HAP-1 (cell line): Measurements from ENCODE around the gene CCT6B.

ENCODE experiments used
- DNase-seq, 2 experiments: peaks; one replicate each; pipeline ENCODE4 v3.0.0-alpha.2; 2016 to 2020; ENCODE audit warnings: low spot score in 2 of 2
- H3K27me3 ChIP-seq: fragments of 250-450 bp; sonication (Bioruptor Pico); 2 replicates; pipeline ENCODE4 v1.5.1; 2020; ENCODE audit warnings: low read depth, mild to moderate bottlenecking, moderate library complexity
- H3K36me3 ChIP-seq: fragments of 250-450 bp; sonication (Bioruptor Pico); replicated peaks from 2 replicates; pipeline ENCODE4 v1.5.1; 2020; ENCODE audit warnings: mild to moderate bottlenecking
- H3K4me1 ChIP-seq: fragments of 250-450 bp; sonication (Bioruptor Pico); 2 replicates; pipeline ENCODE4 v1.5.1; 2020; ENCODE audit warnings: mild to moderate bottlenecking
- H3K4me3 ChIP-seq: fragments of 250-450 bp; sonication (Bioruptor Pico); 2 replicates; pipeline ENCODE4 v1.5.1; 2020; ENCODE audit warnings: mild to moderate bottlenecking, moderate library complexity
- H3K9me3 ChIP-seq: fragments of 250-450 bp; sonication (Bioruptor Pico); 2 replicates; pipeline ENCODE4 v1.5.1; 2020; ENCODE audit warnings: mild to moderate bottlenecking, moderate library complexity
- in situ Hi-C: fragments of 300-500 bp; cut with MboI; formaldehyde crosslinking; loops from 3 replicates; pipeline ENCODE4 v1.14.3; 2020; ENCODE audit warnings: low sequenced_read_pairs, inconsistent platforms, mixed read lengths

The CCT6B gene

GRCh38 chr17:34892461-34893249, 68.6 kb downstream of the CCT6B start:
- DNase-seq, result peak in 1 of 2 experiments; percentile 29
- in situ Hi-C loops, result loop anchor here (10.0 kb wide), 1 partner anchor 468 kb away; no protein-coding TSS in a partner anchor

GRCh38 chr17:34886831-34887230, 74.4 kb downstream of the CCT6B start:
- Histone ChIP-seq H3K9me3 (no peaks in the 10 kb centered on the region), H3K4me3 (no peak overlapping the region), H3K27me3 (peaks cover 2% of the 10 kb centered on the region), H3K36me3 (no peaks in the 10 kb centered on the region), H3K4me1 (no peaks in the 10 kb centered on the region)
- no peak for DNase-seq
- in situ Hi-C loops, result no loop called here

More at GRCh38 chr17:34892461-34893249, 68.6 kb downstream of the CCT6B start:
- Histone ChIP-seq H3K36me3 (no peaks in the 10 kb centered on the region), H3K27me3 (peaks cover 4% of the 10 kb centered on the region), H3K4me3 (no peak overlapping the region), H3K9me3 (no peaks in the 10 kb centered on the region), H3K4me1 (no peaks in the 10 kb centered on the region)

GRCh38 chr17:34885076-34885475, 76.2 kb downstream of the CCT6B start:
- DNase-seq, result no peak
- in situ Hi-C loops, result no loop called here
- peaks cover 2% of the 10 kb centered on the region for H3K27me3 ChIP-seq
- no peaks in the 10 kb centered on the region for H3K9me3 ChIP-seq
- H3K4me3 ChIP-seq, result no peak overlapping the region
- H3K4me1 ChIP-seq, result no peaks in the 10 kb centered on the region
- H3K36me3 ChIP-seq, result no peaks in the 10 kb centered on the region

- Histone ChIP-seq H3K27me3 (peaks cover 2% of the 10 kb centered on the region), H3K36me3 (no peaks in the 10 kb centered on the region), H3K4me1 (no peaks in the 10 kb centered on the region), H3K4me3 (no peak overlapping the region), H3K9me3 (no peaks in the 10 kb centered on the region)
- no peak for DNase-seq
- in situ Hi-C loops, result no loop called here
Measured at GRCh38 chr17:34884597-34884996, 76.7 kb downstream of the CCT6B start.

- Histone ChIP-seq H3K36me3 (no peaks in the 10 kb centered on the region), H3K27me3 (peaks cover 2% of the 10 kb centered on the region; the same call in 1 of the 2 replicates), H3K9me3 (no peaks in the 10 kb centered on the region), H3K4me1 (no peaks in the 10 kb centered on the region), H3K4me3 (no peak overlapping the region)
- in situ Hi-C loops, result no loop called here
- DNase-seq, result no peak
Measured at GRCh38 chr17:34883106-34884000, 77.9 kb downstream of the CCT6B start.

GRCh38 chr17:34879146-34879545, 82.1 kb downstream of the CCT6B start:
- Histone ChIP-seq H3K9me3 (no peaks in the 10 kb centered on the region), H3K27me3 (no peaks in the 10 kb centered on the region), H3K4me3 (no peak overlapping the region), H3K36me3 (no peaks in the 10 kb centered on the region), H3K4me1 (no peaks in the 10 kb centered on the region)
- in situ Hi-C loops, result no loop called here
- DNase-seq, result no peak
